H9 (cell line): ENCODE measurements around the gene CD79A. TPM values are rescaled to one million over a fixed set of nuclear protein-coding genes. Genes with fewer than 3 reads are reported as not detected.

Experiments used
- DNase-seq: peaks from one replicate; pipeline ENCODE4 v3.0.0-alpha.2; 2017
- H2AFZ ChIP-seq: one replicate; pipeline ENCODE4 v1.6.1; 2013; ENCODE audit warnings: mild to moderate bottlenecking, low read length, control low read depth, moderate library complexity
- H2AK5ac ChIP-seq: 2 replicates; pipeline ENCODE4 v1.6.1; 2013; ENCODE audit warnings: low read length, control low read depth, mixed read lengths; ENCODE audit not compliant: insufficient read length
- H2BK120ac ChIP-seq: one replicate; pipeline ENCODE4 v1.6.1; 2013; ENCODE audit warnings: low read depth, mild to moderate bottlenecking, low read length, control low read depth, inconsistent platforms; ENCODE audit not compliant: poor library complexity, severe bottlenecking
- H2BK12ac ChIP-seq: 2 replicates; pipeline ENCODE4 v1.6.1; 2013; ENCODE audit warnings: low read length, control low read depth, mixed read lengths, low read depth; ENCODE audit not compliant: insufficient read length
- H2BK15ac ChIP-seq: 2 replicates; pipeline ENCODE4 v1.6.1; 2013; ENCODE audit warnings: low read depth, low read length, control low read depth
- H2BK20ac ChIP-seq: one replicate; pipeline ENCODE4 v1.6.1; 2013; ENCODE audit warnings: low read depth, mild to moderate bottlenecking, low read length, control low read depth, inconsistent platforms; ENCODE audit not compliant: poor library complexity, severe bottlenecking
- H2BK5ac ChIP-seq: 2 replicates; pipeline ENCODE4 v1.6.1; 2013; ENCODE audit warnings: low read length, control low read depth, mixed read lengths; ENCODE audit not compliant: insufficient read length
- H3K14ac ChIP-seq: 2 replicates; pipeline ENCODE4 v1.6.1; 2013; ENCODE audit warnings: low read length, control low read depth; ENCODE audit not compliant: insufficient read depth
- H3K18ac ChIP-seq: 2 replicates; pipeline ENCODE4 v1.6.1; 2013; ENCODE audit warnings: low read depth, mild to moderate bottlenecking, mixed read lengths, low read length, control low read depth; ENCODE audit not compliant: insufficient read length
- H3K23ac ChIP-seq: 2 replicates; pipeline ENCODE4 v1.6.1; 2013; ENCODE audit warnings: low read length, control low read depth, mixed read lengths, low read depth; ENCODE audit not compliant: insufficient read length
- H3K23me2 ChIP-seq: 2 replicates; pipeline ENCODE4 v1.6.1; 2013; ENCODE audit warnings: low read depth, mild to moderate bottlenecking, mixed read lengths, low read length, control low read depth; ENCODE audit not compliant: insufficient read length, poor library complexity, severe bottlenecking
- H3K27ac ChIP-seq: 2 replicates; pipeline ENCODE4 v1.5.1; 2013; ENCODE audit warnings: low read length, control low read depth, mixed read lengths, low read depth; ENCODE audit not compliant: insufficient read length
- H3K27me3 ChIP-seq: 2 replicates; pipeline ENCODE4 v1.6.1; 2013; ENCODE audit warnings: low read length, control low read depth, inconsistent platforms; ENCODE audit not compliant: insufficient read depth
- H3K4ac ChIP-seq: 2 replicates; pipeline ENCODE4 v1.6.1; 2013; ENCODE audit warnings: low read depth, mild to moderate bottlenecking, control low read depth, inconsistent platforms, low read length, moderate library complexity
- H3K4me1 ChIP-seq: 2 replicates; pipeline ENCODE4 v1.6.1; 2013; ENCODE audit warnings: low read length, control low read depth, inconsistent platforms; ENCODE audit not compliant: insufficient read depth
- H3K4me2 ChIP-seq: 2 replicates; pipeline ENCODE4 v1.6.1; 2013; ENCODE audit warnings: low read length, control low read depth, mixed read lengths; ENCODE audit not compliant: insufficient read length, insufficient read depth
- H3K56ac ChIP-seq: 2 replicates; pipeline ENCODE4 v1.6.1; 2013; ENCODE audit warnings: low read depth, mild to moderate bottlenecking, mixed read lengths, low read length, control low read depth; ENCODE audit not compliant: insufficient read length
- H3K79me1 ChIP-seq: 2 replicates; pipeline ENCODE4 v1.6.1; 2013; ENCODE audit warnings: low read depth, mild to moderate bottlenecking, moderate library complexity, low read length, control low read depth, inconsistent platforms; ENCODE audit not compliant: insufficient read depth, poor library complexity, severe bottlenecking
- H3K79me2 ChIP-seq: 2 replicates; pipeline ENCODE4 v1.6.1; 2013; ENCODE audit warnings: low read length, control low read depth, inconsistent platforms; ENCODE audit not compliant: insufficient read depth
- H3K9ac ChIP-seq: 2 replicates; pipeline ENCODE4 v1.6.1; 2013; ENCODE audit warnings: low read length, control low read depth, mixed read lengths; ENCODE audit not compliant: insufficient read length; ENCODE audit errors: extremely low read depth
- H3K9me3 ChIP-seq: one replicate; pipeline ENCODE4 v1.6.1; 2013; ENCODE audit warnings: low read depth, low read length, inconsistent platforms; ENCODE audit not compliant: control insufficient read depth
- H3T11ph ChIP-seq: one replicate; pipeline ENCODE4 v1.6.1; 2013; ENCODE audit warnings: mild to moderate bottlenecking, low read length, control low read depth, inconsistent platforms
- H4K20me1 ChIP-seq: one replicate; pipeline ENCODE4 v1.6.1; 2013; ENCODE audit not compliant: control insufficient read depth, insufficient read length, insufficient read depth
- H4K5ac ChIP-seq: 2 replicates; pipeline ENCODE4 v1.6.1; 2013; ENCODE audit warnings: low read depth, mild to moderate bottlenecking, mixed read lengths, low read length, control low read depth; ENCODE audit not compliant: insufficient read length
- H4K8ac ChIP-seq: replicated peaks from 2 replicates; pipeline ENCODE4 v1.6.1; 2013; ENCODE audit warnings: low read length, control low read depth, mixed read lengths, low read depth; ENCODE audit not compliant: insufficient read length
- H4K91ac ChIP-seq: 2 replicates; pipeline ENCODE4 v1.6.1; 2013; ENCODE audit warnings: low read depth, mild to moderate bottlenecking, moderate library complexity, mixed read lengths, low read length, control low read depth; ENCODE audit not compliant: insufficient read length
- H3K27ac Mint-ChIP-seq, 3 experiments: 2 replicates in 2 of 3; 3 replicates in 1 of 3; pipeline ENCODE4 v1.8.0; 2020 to 2021; ENCODE audit warnings: mixed read lengths in 3 of 3, mild to moderate bottlenecking in 1 of 3, moderate library complexity in 1 of 3
- H3K27me3 Mint-ChIP-seq: 2 replicates; pipeline ENCODE4 v1.8.0; 2021; ENCODE audit warnings: low read depth, mild to moderate bottlenecking, moderate library complexity, mixed read lengths
- H3K36me3 Mint-ChIP-seq, 3 experiments: 2 replicates in 2 of 3; 3 replicates in 1 of 3; pipeline ENCODE4 v1.8.0; 2020 to 2021; ENCODE audit warnings: low read depth in 3 of 3, mixed read lengths in 3 of 3; ENCODE audit not compliant: insufficient read depth in 1 of 3
- H3K4me1 Mint-ChIP-seq, 2 experiments: 2 replicates each; pipeline ENCODE4 v1.8.0; 2020; ENCODE audit warnings: mixed read lengths in 2 of 2
- H3K4me3 Mint-ChIP-seq, 2 experiments: 2 replicates in 1 of 2; 3 replicates in 1 of 2; pipeline ENCODE4 v1.8.0; 2020 to 2021; ENCODE audit warnings: mild to moderate bottlenecking in 2 of 2, mixed read lengths in 2 of 2, moderate library complexity in 1 of 2
- H3K9me3 Mint-ChIP-seq, 2 experiments: 2 replicates in 1 of 2; 3 replicates in 1 of 2; pipeline ENCODE4 v1.8.0; 2020; ENCODE audit warnings: mild to moderate bottlenecking in 2 of 2, mixed read lengths in 2 of 2, moderate library complexity in 1 of 2
- WGBS: extraction: QIAGEN DNeasy Blood & Tissue Kit; methylation state at CpG from one replicate; pipeline ENCODE4 v1.1.7; 2013; ENCODE audit warnings: missing lambda C conversion rate, low lambda C conversion rate, mixed read lengths; ENCODE audit not compliant: insufficient read length; ENCODE audit errors: extremely low coverage; 5-methylcytosine and 5-hydroxymethylcytosine counted together
- total RNA-seq: library from RNA; stranded (reverse); gene quantifications from 2 replicates; pipeline ENCODE4 v1.2.1, GENCODE V29; 2021
- TF ChIP-seq, protein P1 (sequence below): fragments of 200-600 bp; sonication (generic); conservative IDR thresholded peaks from 3 replicates; pipeline ENCODE4 v1.8.0; 2021; ENCODE audit warnings: antibody characterized with exemption, mild to moderate bottlenecking

The CD79A gene
- total RNA-seq, 1 experiment from 2014 or later = 0.22 TPM

DNA sequence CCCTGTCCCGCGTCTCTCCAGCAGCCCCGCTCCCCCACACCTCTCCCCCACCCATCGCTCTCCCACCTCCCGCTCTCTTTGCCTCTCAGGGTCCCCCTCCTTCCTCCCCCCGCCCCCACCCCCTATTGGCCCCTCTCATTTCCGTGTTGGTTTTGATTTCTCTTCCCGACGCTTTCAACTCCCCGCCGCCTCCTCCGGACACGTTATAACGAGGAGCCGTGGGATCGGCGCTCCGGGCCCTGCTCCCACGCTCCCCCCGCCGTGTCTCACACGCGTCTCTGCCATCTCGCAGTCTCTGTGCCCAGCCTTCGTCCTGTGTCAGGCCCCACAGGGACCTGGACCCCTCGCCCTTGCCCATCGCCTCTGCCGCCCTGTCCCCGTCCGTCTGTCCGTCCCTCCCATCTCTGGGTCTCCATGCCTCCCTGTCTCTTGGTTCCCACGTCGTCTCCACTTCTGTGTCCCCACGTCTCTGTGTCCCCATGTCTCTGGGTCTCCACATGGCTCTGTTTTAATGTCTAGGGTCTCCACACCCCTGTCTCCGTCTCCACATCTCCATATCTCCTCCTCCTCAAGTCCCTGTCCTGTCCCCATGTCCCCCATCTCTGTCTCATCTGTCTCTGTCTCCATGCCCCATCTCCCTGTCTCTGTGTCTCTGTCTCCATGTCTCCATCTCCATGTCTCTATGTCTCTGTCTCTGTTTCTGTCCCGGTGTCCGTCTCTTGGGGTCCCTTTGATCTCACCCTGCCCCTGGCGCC is 38.1 kb downstream of the CD79A start:
- no CpG with 5 or more reads among the region's 38 CpGs for WGBS
- Mint-ChIP-seq H3K4me1 (peaks cover 6 to 15% of the 10 kb centered on the region in 2 experiments; a peak in 3 of 4 replicates), H3K4me3 (peak overlapping the region in 1 of 2 experiments; percentile 56; a peak in 1 of 5 replicates), H3K27ac (no peak overlapping the region), H3K27me3 (no peaks in the 10 kb centered on the region; the same call in none of the 2 replicates), H3K9me3 (peaks cover 0 to 2% of the 10 kb centered on the region in 2 experiments; a peak in 1 of 5 replicates), H3K36me3 (no peaks in the 10 kb centered on the region)
- Histone ChIP-seq H3K4me2 (peak overlapping the region; percentile 35), H2BK15ac (no peak overlapping the region), H4K8ac (no peak overlapping the region), H2BK120ac (no peak overlapping the region), H4K20me1 (peaks cover 3% of the 10 kb centered on the region), H3K4ac (no peak overlapping the region), H3K23me2 (peaks cover 5% of the 10 kb centered on the region), H2AFZ (no peak overlapping the region), H3K79me2 (no peaks in the 10 kb centered on the region), H2BK5ac (no peak overlapping the region), H3K27ac (no peak overlapping the region), H2AK5ac (no peak overlapping the region), H3K79me1 (no peaks in the 10 kb centered on the region), H4K91ac (no peak overlapping the region), H3K27me3 (peaks cover 91% of the 10 kb centered on the region), H3K4me1 (no peaks in the 10 kb centered on the region), H4K5ac (no peak overlapping the region), H3K9me3 (no peaks in the 10 kb centered on the region), H3T11ph (no peak overlapping the region), H2BK12ac (no peak overlapping the region), H3K18ac (no peak overlapping the region), H3K56ac (no peak overlapping the region), H3K14ac (no peak overlapping the region), H2BK20ac (no peak overlapping the region), H3K23ac (no peak overlapping the region), H3K9ac (no peak overlapping the region)
- no peak for DNase-seq
- TF ChIP-seq, protein P1, sequence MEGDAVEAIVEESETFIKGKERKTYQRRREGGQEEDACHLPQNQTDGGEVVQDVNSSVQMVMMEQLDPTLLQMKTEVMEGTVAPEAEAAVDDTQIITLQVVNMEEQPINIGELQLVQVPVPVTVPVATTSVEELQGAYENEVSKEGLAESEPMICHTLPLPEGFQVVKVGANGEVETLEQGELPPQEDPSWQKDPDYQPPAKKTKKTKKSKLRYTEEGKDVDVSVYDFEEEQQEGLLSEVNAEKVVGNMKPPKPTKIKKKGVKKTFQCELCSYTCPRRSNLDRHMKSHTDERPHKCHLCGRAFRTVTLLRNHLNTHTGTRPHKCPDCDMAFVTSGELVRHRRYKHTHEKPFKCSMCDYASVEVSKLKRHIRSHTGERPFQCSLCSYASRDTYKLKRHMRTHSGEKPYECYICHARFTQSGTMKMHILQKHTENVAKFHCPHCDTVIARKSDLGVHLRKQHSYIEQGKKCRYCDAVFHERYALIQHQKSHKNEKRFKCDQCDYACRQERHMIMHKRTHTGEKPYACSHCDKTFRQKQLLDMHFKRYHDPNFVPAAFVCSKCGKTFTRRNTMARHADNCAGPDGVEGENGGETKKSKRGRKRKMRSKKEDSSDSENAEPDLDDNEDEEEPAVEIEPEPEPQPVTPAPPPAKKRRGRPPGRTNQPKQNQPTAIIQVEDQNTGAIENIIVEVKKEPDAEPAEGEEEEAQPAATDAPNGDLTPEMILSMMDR = no peak
